K562 (cell line): ENCODE measurements around the gene NUBPL. TPM values are rescaled to one million over a fixed set of nuclear protein-coding genes. Genes with fewer than 3 reads are reported as not detected.

Experiments used
- ARID1B ChIP-seq: fragments of 450-650 bp; IDR thresholded peaks from 2 replicates; pipeline ENCODE4 v1.6.1; 2016; ENCODE audit warnings: antibody characterized with exemption, mild to moderate bottlenecking, inconsistent platforms
- ATF1 ChIP-seq, 2 experiments: fragments of 450-650 bp in 1 of 2; IDR thresholded peaks; 2 replicates each; pipeline ENCODE4 v1.6.1; 2016; ENCODE audit warnings: missing compliant biosample characterization in 1 of 2, missing genetic modification characterization in 1 of 2
- CTCF ChIP-seq, 3 experiments: IDR thresholded peaks in 2 of 3; conservative IDR thresholded peaks in 1 of 3; 2 replicates each; pipeline ENCODE4 v1.5.1; 2011 to 2012; ENCODE audit warnings: low read length in 3 of 3, mild to moderate bottlenecking in 3 of 3, control low read depth in 2 of 3, improper control_type of control experiment in 1 of 3, inconsistent platforms in 1 of 3, low read depth in 1 of 3, mixed read lengths in 1 of 3, moderate library complexity in 1 of 3; ENCODE audit not compliant: insufficient read depth in 2 of 3
- FOSL1 ChIP-seq: fragments of 200-800 bp; sonication (Bioruptor generic); conservative IDR thresholded peaks from 2 replicates; pipeline ENCODE4 v1.6.1; 2016; ENCODE audit warnings: missing genetic modification characterization, missing compliant biosample characterization
- ILK ChIP-seq: fragments of 450-650 bp; IDR thresholded peaks from 2 replicates; pipeline ENCODE4 v1.6.1; 2016; ENCODE audit warnings: missing genetic modification characterization, low read depth, mild to moderate bottlenecking, missing compliant biosample characterization, moderate library complexity, borderline replicate concordance
- MAFF ChIP-seq: IDR thresholded peaks from 2 replicates; pipeline ENCODE4 v1.6.1; 2012; ENCODE audit warnings: low read length, improper control_type of control experiment
- RUNX1 ChIP-seq: sonication (generic); IDR thresholded peaks from 2 replicates; pipeline ENCODE4 v1.6.1; 2016; ENCODE audit warnings: antibody characterized with exemption, low read depth
- SIRT6 ChIP-seq: IDR thresholded peaks from one replicate; pipeline ENCODE4 v1.6.1; 2012; ENCODE audit warnings: low read depth, mild to moderate bottlenecking, control low read depth, inconsistent platforms, low read length, moderate library complexity
- SMAD3 ChIP-seq: fragments of 450-650 bp; formaldehyde crosslinking; conservative IDR thresholded peaks from 2 replicates; pipeline ENCODE4 v1.4.0; 2020; ENCODE audit warnings: mild to moderate bottlenecking
- ZBTB5 ChIP-seq: fragments of 450-650 bp; IDR thresholded peaks from 2 replicates; pipeline ENCODE4 v1.6.1; 2017; ENCODE audit warnings: antibody characterized with exemption
- ZNF41 ChIP-seq: fragments of 250-450 bp; sonication (Bioruptor Pico); conservative IDR thresholded peaks from 2 replicates; pipeline ENCODE4 v1.4.0; 2020; ENCODE audit warnings: mild to moderate bottlenecking
- polyA plus RNA-seq, 8 experiments: library from polyadenylated mRNA; depleted of rRNA in 4 of 8; stranded (reverse) in 5 of 8; unstranded in 3 of 8; fragments of >200 nt; fragmentation: Nextera tagmentation in 2 of 8; fragmentation: Illumina TruSeq in 1 of 8; extraction: Ambion mirVana in 2 of 8; extraction: Trizol in 1 of 8; gene quantifications; 2 replicates each; pipeline versions ENCODE4 v1.2.1 to v1.2.3, GENCODE V29; 2011 to 2014; ENCODE audit warnings: inconsistent platforms in 1 of 8, missing spikeins in 1 of 8
- total RNA-seq, 7 experiments: library from RNA; depleted of rRNA in 6 of 7; stranded (reverse); fragments of >200 nt in 6 of 7; fragmentation: Illumina TruSeq in 2 of 7; extraction: Trizol in 2 of 7; gene quantifications; 2 replicates each; pipeline versions ENCODE4 v1.2.1 to v1.2.3, GENCODE V29; 2011 to 2021; ENCODE audit warnings: low replicate concordance in 1 of 7
- TF ChIP-seq, protein P1 (sequence below), 2 experiments: IDR thresholded peaks in 1 of 2; conservative IDR thresholded peaks in 1 of 2; 2 replicates each; pipeline ENCODE4 v1.6.1; 2016; ENCODE audit warnings: low read depth in 2 of 2, mild to moderate bottlenecking in 1 of 2, missing compliant biosample characterization in 1 of 2, missing genetic modification characterization in 1 of 2, moderate library complexity in 1 of 2

Gene NUBPL
- total and polyA plus RNA-seq, 9 of the 15 experiments (the other 6 are each of a cell fraction or from before 2014, with no cell fraction given), result 3.2 to 8.7 (median 6.1) TPM

DNA sequence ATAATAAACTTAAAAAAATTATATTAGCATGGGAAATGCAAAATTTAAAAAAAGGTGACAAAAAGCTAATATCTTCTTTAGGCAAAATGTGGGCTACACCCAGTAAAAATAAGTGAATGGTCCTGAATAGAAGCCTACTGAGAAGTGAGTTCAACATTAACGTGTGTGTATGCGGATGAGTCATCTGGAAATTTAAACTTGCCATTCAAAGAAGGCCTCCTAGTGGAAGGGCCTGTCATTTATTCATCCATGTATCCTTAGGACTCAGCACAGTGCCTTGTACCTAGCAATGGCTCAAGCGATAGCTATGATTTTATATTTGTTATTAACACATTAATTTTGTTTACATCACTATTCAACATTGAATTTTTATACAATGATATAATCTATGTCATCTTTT, 226.2 kb downstream of the NUBPL start (continued):
- TF ChIP-seq ILK (no peak), SMAD3 (CRISPR knock-in tag) (no peak), FOSL1 (0 out of 2 replicates have a peak, but pooled peaks have one; percentile 22), MAFF (no peak), ZBTB5 (no peak), RUNX1 (no peak), ATF1 (CRISPR knock-in tag; IDR thresholded peaks at IDR 0.05) (no peak), ATF1 (tag; IDR thresholded peaks at IDR 0.05) (no peak), CTCF (IDR thresholded peaks at IDR 0.05 in 2 of 3, conservative IDR thresholded peaks at IDR 0.05 in 1 of 3; ENCODE audit: insufficient read depth in 2 of 3, low read depth in 1 of 3, low read length in 3 of 3) (peak in 2 of 3 experiments; percentile 9 to 36; a peak in 2 of 6 replicates), ZNF41 (CRISPR knock-in tag) (no peak), SIRT6 (no peak), ARID1B (no peak)
- TF ChIP-seq, protein P1, sequence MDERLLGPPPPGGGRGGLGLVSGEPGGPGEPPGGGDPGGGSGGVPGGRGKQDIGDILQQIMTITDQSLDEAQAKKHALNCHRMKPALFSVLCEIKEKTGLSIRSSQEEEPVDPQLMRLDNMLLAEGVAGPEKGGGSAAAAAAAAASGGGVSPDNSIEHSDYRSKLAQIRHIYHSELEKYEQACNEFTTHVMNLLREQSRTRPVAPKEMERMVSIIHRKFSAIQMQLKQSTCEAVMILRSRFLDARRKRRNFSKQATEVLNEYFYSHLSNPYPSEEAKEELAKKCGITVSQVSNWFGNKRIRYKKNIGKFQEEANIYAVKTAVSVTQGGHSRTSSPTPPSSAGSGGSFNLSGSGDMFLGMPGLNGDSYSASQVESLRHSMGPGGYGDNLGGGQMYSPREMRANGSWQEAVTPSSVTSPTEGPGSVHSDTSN (CRISPR knock-in tag; IDR thresholded peaks at IDR 0.05; ENCODE audit: low read depth), result no peak
- TF ChIP-seq, protein P1 (tag; conservative IDR thresholded peaks at IDR 0.05; ENCODE audit: low read depth), result no peak
